Neural cell (in vitro differentiated cells): Measurements from ENCODE around the gene CTNNA2. TPM values are rescaled to one million over a fixed set of nuclear protein-coding genes. Genes with fewer than 3 reads are reported as not detected.

Source experiments
- H2AFZ ChIP-seq: fragments of 200-600, 300-800 bp; sonication (generic), shearing (Covaris generic); 2 replicates; pipeline ENCODE4 v1.6.0; 2014; ENCODE audit warnings: low read depth, mild to moderate bottlenecking, antibody characterized with exemption, low read length, moderate library complexity
- H3F3A ChIP-seq: fragments of 200-600 bp; shearing (Covaris generic); 2 replicates; pipeline ENCODE4 v1.6.1; 2016; ENCODE audit warnings: mild to moderate bottlenecking, moderate library complexity, mixed read lengths, antibody characterized with exemption, low read length; ENCODE audit not compliant: insufficient read depth, poor library complexity, severe bottlenecking
- H3K27ac ChIP-seq: fragments of 200-600, 300-800 bp; sonication (generic), shearing (Covaris generic); 2 replicates; pipeline ENCODE4 v1.5.1; 2014; ENCODE audit warnings: mild to moderate bottlenecking, low read length, moderate library complexity
- H3K27me3 ChIP-seq: fragments of 300-800, 200-600 bp; sonication (generic), shearing (Covaris generic); 2 replicates; pipeline ENCODE4 v1.6.0; 2014; ENCODE audit warnings: mild to moderate bottlenecking, low read depth, low read length, moderate library complexity; ENCODE audit not compliant: insufficient read depth
- H3K36me3 ChIP-seq: fragments of 300-800, 200-600 bp; sonication (generic), shearing (Covaris generic); 2 replicates; pipeline ENCODE4 v1.5.1; 2014; ENCODE audit warnings: mild to moderate bottlenecking, antibody characterized with exemption, low read length, moderate library complexity; ENCODE audit not compliant: insufficient read depth
- H3K4me2 ChIP-seq: fragments of 300-800, 200-600 bp; sonication (generic), shearing (Covaris generic); 2 replicates; pipeline ENCODE4 v1.6.0; 2014; ENCODE audit warnings: mild to moderate bottlenecking, low read length
- H3K4me3 ChIP-seq: fragments of 300-800, 200-600 bp; sonication (generic), shearing (Covaris generic); 2 replicates; pipeline ENCODE4 v1.5.1; 2014; ENCODE audit warnings: mild to moderate bottlenecking, low read length, moderate library complexity
- H3K79me2 ChIP-seq: fragments of 200-600 bp; shearing (Covaris generic); replicated peaks from 2 replicates; pipeline ENCODE4 v1.6.0; 2014; ENCODE audit warnings: mild to moderate bottlenecking, low read length, moderate library complexity; ENCODE audit not compliant: insufficient read depth
- H3K9ac ChIP-seq: fragments of 300-800, 200-600 bp; sonication (generic), shearing (Covaris generic); 2 replicates; pipeline ENCODE4 v1.6.1; 2016; ENCODE audit warnings: mild to moderate bottlenecking, low read length, mixed read lengths
- H3K9me2 ChIP-seq: fragments of 200-600 bp; shearing (Covaris generic); 2 replicates; pipeline ENCODE4 v1.6.1; 2016; ENCODE audit warnings: mild to moderate bottlenecking, low read length, mixed read lengths; ENCODE audit not compliant: insufficient read depth
- H3K9me3 ChIP-seq: fragments of 200-600, 300-800 bp; sonication (generic), shearing (Covaris generic); 2 replicates; pipeline ENCODE4 v1.6.1; 2016; ENCODE audit warnings: mild to moderate bottlenecking, mixed run types, low read length, moderate library complexity, mixed read lengths
- H4K20me1 ChIP-seq: fragments of 200-600 bp; shearing (Covaris generic); 2 replicates; pipeline ENCODE4 v1.6.1; 2016; ENCODE audit warnings: mild to moderate bottlenecking, mixed run types; ENCODE audit not compliant: insufficient read depth
- EP300 ChIP-seq: fragments of 450-650 bp; conservative IDR thresholded peaks from 2 replicates; pipeline ENCODE4 v1.6.1; 2014; ENCODE audit warnings: antibody characterized with exemption, mild to moderate bottlenecking, moderate library complexity; ENCODE audit not compliant: poor library complexity, severe bottlenecking
- MXI1 ChIP-seq: fragments of 450-650 bp; conservative IDR thresholded peaks from 2 replicates; pipeline ENCODE4 v1.6.1; 2014; ENCODE audit warnings: antibody characterized with exemption, mild to moderate bottlenecking; ENCODE audit not compliant: poor library complexity, severe bottlenecking
- POLR2AphosphoS5 ChIP-seq: IDR thresholded peaks from 2 replicates; pipeline ENCODE4 v1.6.1; 2012
- RAD21 ChIP-seq: fragments of 450-650 bp; conservative IDR thresholded peaks from 2 replicates; pipeline ENCODE4 v1.6.1; 2014; ENCODE audit warnings: antibody characterized with exemption, mild to moderate bottlenecking, moderate library complexity
- SMC3 ChIP-seq: fragments of 450-650 bp; conservative IDR thresholded peaks from 2 replicates; pipeline ENCODE4 v1.6.1; 2014; ENCODE audit warnings: antibody characterized with exemption, mild to moderate bottlenecking, moderate library complexity; ENCODE audit not compliant: poor library complexity
- TAF1 ChIP-seq: IDR thresholded peaks from 2 replicates; pipeline ENCODE4 v1.6.1; 2012; ENCODE audit warnings: low read depth
- polyA plus RNA-seq: library from polyadenylated mRNA; depleted of rRNA; stranded (reverse); fragments of >200 nt; gene quantifications from 2 replicates; pipeline ENCODE4 v1.2.3, GENCODE V29; 2014
- TF ChIP-seq, protein P1 (sequence below): IDR thresholded peaks from 2 replicates; pipeline ENCODE4 v1.6.1; 2012; ENCODE audit warnings: borderline replicate concordance
- TF ChIP-seq, protein P2 (sequence below): fragments of 450-650 bp; IDR thresholded peaks from 2 replicates; pipeline ENCODE4 v1.5.1; 2014; ENCODE audit warnings: antibody characterized with exemption, mild to moderate bottlenecking, moderate library complexity; ENCODE audit not compliant: poor library complexity, severe bottlenecking

The CTNNA2 gene
- polyA plus RNA-seq, 1 donor from 2014 or later, result 194 TPM

DNA sequence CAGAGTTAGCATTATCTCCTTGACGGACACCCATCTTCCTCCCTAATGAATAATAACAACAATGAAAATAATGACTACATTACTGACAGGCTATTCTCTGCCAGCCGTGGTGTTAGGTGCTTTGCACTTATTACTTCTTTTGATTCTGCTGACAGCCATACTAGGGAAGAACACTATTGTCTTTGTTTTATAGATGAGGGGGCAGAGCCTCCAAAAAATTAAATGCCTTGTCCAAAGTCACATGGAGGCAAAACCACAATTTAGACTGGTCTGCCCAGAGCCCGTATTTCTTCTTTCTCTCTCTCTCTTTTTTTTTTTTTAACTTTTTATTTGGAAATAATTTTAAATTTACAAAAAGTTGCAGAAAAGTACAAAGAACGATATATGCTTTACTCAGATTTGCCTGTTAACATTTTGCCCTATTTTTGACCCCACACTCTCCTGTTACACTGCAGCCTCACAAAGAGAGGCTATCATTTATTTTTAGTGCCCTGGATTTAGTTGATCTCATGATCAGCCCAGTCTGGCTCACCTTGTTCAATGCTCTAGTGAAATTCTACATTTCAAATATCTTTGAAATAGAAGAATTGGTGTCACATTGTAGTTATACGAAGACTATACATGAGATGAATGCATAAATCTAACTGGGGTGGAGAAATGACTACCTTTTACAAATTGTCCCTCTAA is 422.3 kb downstream of the CTNNA2 start:
- Histone ChIP-seq H3K9ac (peak overlapping the region; percentile 11), H3K27ac (no peak overlapping the region), H3K9me3 (no peaks in the 10 kb centered on the region), H4K20me1 (no peaks in the 10 kb centered on the region), H3F3A (no peaks in the 10 kb centered on the region), H3K4me3 (no peak overlapping the region), H3K9me2 (no peaks in the 10 kb centered on the region), H2AFZ (no peak overlapping the region), H3K27me3 (no peaks in the 10 kb centered on the region), H3K36me3 (no peaks in the 10 kb centered on the region), H3K79me2 (no peaks in the 10 kb centered on the region), H3K4me2 (no peak overlapping the region)
- TF ChIP-seq SMC3 (no peak), TAF1 (no peak), MXI1 (no peak)
- TF ChIP-seq, protein P1, sequence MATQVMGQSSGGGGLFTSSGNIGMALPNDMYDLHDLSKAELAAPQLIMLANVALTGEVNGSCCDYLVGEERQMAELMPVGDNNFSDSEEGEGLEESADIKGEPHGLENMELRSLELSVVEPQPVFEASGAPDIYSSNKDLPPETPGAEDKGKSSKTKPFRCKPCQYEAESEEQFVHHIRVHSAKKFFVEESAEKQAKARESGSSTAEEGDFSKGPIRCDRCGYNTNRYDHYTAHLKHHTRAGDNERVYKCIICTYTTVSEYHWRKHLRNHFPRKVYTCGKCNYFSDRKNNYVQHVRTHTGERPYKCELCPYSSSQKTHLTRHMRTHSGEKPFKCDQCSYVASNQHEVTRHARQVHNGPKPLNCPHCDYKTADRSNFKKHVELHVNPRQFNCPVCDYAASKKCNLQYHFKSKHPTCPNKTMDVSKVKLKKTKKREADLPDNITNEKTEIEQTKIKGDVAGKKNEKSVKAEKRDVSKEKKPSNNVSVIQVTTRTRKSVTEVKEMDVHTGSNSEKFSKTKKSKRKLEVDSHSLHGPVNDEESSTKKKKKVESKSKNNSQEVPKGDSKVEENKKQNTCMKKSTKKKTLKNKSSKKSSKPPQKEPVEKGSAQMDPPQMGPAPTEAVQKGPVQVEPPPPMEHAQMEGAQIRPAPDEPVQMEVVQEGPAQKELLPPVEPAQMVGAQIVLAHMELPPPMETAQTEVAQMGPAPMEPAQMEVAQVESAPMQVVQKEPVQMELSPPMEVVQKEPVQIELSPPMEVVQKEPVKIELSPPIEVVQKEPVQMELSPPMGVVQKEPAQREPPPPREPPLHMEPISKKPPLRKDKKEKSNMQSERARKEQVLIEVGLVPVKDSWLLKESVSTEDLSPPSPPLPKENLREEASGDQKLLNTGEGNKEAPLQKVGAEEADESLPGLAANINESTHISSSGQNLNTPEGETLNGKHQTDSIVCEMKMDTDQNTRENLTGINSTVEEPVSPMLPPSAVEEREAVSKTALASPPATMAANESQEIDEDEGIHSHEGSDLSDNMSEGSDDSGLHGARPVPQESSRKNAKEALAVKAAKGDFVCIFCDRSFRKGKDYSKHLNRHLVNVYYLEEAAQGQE, result no peak

DNA sequence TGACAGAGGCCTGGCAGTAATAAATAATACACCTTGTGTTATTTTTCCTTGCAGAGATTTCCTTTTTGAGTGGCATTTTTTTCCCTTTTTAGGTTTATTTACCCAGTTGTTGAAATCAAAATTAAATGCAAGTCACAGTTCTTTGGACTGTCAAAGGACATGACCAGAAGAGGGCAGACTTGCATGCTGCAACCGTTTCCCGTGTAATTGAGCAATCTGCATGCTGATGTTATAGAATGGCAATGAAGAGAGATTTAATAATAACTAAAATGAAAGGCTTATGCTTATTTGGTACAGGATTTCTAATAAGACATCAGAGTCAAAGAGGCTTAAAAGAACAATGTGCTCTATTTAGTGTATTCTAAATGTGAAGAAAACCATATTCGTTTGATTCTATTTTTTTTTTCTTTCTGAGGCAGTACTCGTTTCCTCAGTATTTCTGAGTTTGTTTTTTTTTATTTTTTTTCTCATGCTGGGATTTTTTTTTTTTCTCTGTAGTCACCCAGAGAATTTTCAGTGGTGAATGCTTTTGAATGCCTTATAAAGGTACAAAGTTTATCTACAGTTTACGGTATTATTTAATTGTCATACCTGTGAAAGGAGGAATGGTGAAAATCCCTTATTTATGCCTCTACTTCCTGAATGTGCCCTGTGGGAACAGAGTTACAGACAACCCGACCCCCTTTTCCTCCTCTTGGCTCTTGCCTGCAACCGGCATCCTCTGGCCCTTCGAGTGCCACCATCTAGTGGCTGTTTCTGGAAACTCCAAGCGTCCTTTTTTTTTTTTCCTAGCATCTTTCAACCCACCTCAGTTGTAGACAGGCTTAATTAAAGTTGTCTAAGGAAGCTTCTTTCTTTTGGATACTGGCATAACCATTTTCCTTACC is 423.2 kb downstream of the CTNNA2 start:
- Histone ChIP-seq H3K9me2 (no peaks in the 10 kb centered on the region), H3K27me3 (no peaks in the 10 kb centered on the region), H3K9ac (peak overlapping the region; percentile 11), H2AFZ (no peak overlapping the region), H3F3A (no peaks in the 10 kb centered on the region), H3K79me2 (no peaks in the 10 kb centered on the region), H3K4me2 (peak overlapping the region; percentile 56), H4K20me1 (no peaks in the 10 kb centered on the region), H3K27ac (peak overlapping the region; percentile 7), H3K9me3 (no peaks in the 10 kb centered on the region), H3K36me3 (no peaks in the 10 kb centered on the region), H3K4me3 (peak overlapping the region; percentile 36)
- no peak for TF ChIP-seq POLR2AphosphoS5
- TF ChIP-seq EP300, result no peak
- no peak for TF ChIP-seq MXI1
- no peak for TF ChIP-seq TAF1
- TF ChIP-seq, protein P1, result no peak
- peak; percentile 83 for TF ChIP-seq SMC3
- peak; percentile 91 for TF ChIP-seq RAD21
- TF ChIP-seq, protein P2, sequence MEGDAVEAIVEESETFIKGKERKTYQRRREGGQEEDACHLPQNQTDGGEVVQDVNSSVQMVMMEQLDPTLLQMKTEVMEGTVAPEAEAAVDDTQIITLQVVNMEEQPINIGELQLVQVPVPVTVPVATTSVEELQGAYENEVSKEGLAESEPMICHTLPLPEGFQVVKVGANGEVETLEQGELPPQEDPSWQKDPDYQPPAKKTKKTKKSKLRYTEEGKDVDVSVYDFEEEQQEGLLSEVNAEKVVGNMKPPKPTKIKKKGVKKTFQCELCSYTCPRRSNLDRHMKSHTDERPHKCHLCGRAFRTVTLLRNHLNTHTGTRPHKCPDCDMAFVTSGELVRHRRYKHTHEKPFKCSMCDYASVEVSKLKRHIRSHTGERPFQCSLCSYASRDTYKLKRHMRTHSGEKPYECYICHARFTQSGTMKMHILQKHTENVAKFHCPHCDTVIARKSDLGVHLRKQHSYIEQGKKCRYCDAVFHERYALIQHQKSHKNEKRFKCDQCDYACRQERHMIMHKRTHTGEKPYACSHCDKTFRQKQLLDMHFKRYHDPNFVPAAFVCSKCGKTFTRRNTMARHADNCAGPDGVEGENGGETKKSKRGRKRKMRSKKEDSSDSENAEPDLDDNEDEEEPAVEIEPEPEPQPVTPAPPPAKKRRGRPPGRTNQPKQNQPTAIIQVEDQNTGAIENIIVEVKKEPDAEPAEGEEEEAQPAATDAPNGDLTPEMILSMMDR, result peak; percentile 86
